SIG-M5 (cell line): ENCODE measurements around the gene SLC5A5.
"Not testable (repeated sequence)": the region's sequence is repeated elsewhere in the genome, so short reads cannot be mapped to it uniquely, and the experiment has no call there.

Experiments used
- DNase-seq: peaks from one replicate; lab custom pipeline; 2025; lab: John Stamatoyannopoulos, UW

SLC5A5 gene

DNA sequence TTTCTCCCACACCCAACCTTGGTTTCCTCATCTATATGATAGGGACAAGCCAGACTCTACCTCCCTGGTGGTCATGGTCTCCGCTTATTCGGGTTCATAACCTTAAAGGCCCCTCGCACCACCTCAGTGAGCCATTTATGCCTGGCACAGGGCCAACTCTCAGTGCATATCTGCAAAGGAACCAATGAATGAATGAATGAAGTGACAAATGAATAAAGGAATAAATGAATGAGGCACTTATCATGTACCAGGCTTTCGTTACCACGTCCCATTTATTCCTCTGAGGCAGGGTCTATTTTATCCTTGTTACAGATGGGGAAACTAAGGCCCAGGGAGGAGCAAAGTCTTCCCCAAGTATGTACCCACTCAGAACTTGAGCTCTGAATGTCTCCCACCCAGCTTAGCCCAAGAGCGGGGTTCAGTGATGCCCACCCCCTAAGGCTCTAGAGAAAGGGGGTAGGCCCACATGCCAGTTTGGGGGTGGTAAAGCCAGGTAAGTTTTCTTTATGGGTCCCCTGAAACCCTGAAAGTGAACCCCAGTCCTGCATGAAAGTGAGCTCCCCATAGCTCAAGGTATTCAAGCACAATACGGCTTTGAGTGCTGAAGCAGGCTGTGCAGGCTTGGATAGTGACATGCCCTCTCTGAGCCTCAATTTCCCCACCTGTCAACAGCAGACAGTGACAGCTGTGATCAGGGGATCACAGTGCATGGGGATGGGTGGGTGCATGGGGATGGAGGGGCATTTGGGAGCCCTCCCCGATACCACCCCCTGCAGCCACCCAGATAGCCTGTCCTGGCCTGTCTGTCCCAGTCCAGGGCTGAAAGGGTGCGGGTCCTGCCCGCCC lies 490 bp upstream of the SLC5A5 start:
- DNase-seq, result no peak

DNA sequence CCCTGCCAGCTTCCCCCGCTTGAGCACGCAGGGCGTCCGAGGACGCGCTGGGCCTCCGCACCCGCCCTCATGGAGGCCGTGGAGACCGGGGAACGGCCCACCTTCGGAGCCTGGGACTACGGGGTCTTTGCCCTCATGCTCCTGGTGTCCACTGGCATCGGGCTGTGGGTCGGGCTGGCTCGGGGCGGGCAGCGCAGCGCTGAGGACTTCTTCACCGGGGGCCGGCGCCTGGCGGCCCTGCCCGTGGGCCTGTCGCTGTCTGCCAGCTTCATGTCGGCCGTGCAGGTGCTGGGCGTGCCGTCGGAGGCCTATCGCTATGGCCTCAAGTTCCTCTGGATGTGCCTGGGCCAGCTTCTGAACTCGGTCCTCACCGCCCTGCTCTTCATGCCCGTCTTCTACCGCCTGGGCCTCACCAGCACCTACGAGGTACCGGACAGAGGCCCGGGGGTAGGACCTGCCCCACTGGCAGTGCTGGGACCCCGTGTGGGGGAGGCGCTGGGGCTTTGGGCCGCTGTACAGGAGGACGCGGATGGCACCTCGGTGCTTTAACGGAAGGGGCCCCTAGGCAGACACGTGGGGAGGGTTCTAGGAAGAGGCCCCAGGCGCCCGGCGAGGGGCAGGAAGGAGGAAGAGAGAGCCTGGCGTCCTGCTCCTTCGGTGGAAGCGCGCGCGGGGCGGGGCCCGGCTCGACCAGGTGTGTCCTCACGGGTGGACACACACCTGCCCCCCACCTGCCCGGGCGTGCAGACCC lies 681 bp downstream of the SLC5A5 start:
- no peak for DNase-seq

DNA sequence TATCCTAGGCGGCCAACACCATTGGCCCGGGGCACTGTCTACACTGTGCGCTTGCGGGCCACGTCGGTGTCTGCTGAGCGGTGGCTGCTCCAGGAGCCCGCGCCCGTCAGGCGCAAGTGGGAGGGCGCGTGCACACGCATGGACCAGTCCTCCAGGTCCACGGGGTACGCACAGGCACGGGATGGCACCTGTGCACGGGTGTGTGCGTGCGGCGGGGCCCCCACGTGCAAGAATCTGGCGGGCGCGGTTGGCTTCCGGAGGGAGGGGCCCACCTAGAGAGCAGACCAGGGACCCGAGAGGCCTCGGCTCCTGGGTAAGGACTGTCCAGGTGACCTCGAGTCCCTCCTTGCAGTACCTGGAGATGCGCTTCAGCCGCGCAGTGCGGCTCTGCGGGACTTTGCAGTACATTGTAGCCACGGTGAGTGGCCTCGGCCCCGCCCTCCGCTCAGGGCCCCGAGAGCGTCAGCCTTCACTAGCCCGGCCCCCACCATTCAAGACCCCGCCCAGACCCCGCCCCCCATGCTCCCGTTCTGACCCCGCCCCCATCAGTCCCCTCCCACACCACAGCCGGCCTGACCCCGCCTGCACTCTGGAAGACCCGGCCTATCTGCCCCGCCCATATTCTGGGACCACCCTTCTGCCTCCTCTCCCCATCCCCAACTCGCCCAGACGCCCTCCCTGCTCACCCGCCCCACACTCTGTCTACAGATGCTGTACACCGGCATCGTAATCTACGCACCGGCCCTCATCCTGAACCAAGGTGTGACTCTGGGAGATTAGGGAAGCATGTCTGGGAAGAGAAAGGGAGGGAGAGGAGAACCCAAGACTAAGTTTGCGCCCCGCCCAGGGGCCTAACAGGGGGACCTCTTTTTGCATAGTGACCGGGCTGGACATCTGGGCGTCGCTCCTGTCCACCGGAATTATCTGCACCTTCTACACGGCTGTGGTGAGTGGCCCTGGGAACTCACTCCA lies 2.3 kb downstream of the SLC5A5 start:
- DNase-seq, result no peak

DNA sequence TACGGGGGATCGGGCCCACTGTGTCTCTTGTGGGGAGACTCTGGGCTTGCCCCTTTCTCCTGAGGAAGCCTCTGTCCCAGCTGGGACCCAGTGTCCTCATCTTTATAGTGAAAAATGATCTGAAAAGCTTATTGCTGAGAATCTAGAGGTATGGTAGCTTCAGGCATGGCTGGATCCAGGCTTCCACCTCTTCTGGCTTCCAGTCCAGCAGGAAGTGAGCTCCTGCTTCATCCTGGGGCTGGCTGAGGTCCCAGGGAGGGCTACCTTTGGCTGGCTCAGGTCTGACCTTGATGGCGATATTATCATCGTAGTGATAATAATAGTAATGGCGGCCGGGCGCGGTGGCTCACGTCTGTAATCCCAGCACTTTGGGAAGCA lies 3.0 kb downstream of the SLC5A5 start:
- DNase-seq, result no peak

GRCh38 chr19:17877696-17878095 lies 6.0 kb downstream of the SLC5A5 start:
- no peak for DNase-seq

- no peak for DNase-seq
These were observed 7.7 kb downstream of the SLC5A5 start for GRCh38 chr19:17879466-17879865.

DNA sequence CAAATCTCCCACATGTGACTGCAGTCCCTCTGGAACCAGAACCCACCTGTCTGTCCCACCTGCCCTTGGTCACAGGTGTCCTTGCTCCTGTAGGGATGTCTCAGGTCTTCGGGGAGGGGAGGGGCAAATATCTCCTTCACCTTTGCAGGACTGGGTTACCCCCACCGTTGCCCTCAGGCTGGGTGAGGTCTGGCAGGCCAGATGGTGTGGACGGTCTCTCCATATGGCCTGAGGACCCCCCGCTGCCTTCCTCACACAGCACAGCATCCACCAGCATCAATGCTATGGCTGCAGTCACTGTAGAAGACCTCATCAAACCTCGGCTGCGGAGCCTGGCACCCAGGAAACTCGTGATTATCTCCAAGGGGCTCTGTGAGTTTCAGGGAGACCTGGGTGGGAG lies 10.0 kb downstream of the SLC5A5 start:
- DNase-seq, result no peak

DNA sequence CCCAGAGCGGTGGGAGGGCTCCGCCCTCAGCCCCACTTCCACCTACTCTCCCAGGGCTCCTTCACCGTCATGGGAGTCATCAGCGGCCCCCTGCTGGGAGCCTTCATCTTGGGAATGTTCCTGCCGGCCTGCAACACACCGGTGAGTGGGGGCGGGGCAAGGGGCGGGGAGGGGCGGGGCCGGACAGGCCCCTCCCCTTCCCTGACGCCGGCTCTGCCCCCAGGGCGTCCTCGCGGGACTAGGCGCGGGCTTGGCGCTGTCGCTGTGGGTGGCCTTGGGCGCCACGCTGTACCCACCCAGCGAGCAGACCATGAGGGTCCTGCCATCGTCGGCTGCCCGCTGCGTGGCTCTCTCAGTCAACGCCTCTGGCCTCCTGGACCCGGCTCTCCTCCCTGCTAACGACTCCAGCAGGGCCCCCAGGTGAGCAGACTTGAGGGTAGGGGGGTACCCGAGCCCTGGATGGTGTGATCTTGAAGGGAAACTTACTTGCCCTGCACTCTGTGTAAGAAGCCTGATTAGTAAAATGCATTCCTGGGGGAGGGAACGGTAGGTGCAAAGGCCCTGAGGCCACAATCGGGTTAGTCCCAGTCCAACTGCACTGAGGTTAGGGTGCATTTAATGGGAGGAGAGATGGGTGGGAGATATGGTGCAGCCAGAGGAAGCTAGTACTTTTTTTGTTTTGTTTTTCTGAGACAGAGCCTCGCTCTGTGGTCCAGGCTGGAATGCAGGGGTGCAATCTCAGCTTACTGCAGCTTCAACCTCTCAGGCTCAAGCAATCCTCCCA lies 12.1 kb downstream of the SLC5A5 start:
- no peak for DNase-seq

DNA sequence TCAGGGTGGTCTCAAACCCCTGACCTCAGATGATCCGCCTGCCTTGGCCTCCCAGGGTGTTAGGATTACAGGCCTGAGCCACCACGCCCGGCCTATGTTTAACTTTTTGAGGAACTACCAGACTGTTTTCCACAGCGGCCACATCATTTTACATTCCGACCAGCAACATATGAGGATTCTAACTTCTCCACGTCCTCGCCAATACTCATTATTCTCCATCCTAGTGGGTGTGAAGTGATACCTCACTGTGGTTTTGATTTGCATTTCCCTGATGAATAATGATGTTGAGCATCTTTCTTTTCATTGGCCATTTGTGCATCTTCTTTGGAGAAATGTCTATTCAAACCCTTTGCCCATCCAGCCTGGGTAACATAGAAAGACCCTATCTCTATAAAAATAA lies 14.8 kb downstream of the SLC5A5 start:
- no peak for DNase-seq

DNA sequence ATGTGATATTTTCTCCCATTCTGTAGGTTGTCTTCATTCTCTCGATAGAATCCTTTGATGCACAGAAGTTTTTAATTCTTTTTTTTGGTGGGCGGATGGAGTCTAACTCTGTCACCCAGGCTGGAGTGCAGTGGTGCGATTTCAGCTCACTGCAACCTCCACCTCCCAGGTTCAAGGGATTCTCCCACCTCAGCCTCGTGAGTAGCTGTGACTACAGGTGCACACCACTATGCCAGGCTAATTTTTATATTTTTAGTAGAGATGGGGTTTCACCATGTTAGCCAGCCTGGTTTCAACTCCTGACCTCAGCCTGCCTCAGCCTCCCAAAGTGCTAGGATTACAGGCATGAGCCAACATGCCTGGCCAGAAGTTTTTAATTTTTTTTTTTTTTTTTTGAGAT lies 15.5 kb downstream of the SLC5A5 start:
- DNase-seq, result not testable (repeated sequence)

DNA sequence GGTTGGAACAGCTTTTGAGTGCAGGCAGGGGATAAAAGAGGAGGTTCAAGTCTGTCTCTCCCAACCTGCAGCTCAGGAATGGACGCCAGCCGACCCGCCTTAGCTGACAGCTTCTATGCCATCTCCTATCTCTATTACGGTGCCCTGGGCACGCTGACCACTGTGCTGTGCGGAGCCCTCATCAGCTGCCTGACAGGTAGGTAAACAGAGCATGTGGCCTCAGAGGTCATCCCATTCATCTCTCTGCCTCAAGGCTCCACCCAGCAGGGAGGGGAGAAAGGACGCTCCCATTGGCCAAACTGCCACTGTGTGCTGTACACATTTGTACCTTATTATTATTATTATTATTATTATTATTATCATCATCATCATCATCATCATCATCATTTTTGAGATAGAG lies 16.5 kb downstream of the SLC5A5 start:
- no peak for DNase-seq

DNA sequence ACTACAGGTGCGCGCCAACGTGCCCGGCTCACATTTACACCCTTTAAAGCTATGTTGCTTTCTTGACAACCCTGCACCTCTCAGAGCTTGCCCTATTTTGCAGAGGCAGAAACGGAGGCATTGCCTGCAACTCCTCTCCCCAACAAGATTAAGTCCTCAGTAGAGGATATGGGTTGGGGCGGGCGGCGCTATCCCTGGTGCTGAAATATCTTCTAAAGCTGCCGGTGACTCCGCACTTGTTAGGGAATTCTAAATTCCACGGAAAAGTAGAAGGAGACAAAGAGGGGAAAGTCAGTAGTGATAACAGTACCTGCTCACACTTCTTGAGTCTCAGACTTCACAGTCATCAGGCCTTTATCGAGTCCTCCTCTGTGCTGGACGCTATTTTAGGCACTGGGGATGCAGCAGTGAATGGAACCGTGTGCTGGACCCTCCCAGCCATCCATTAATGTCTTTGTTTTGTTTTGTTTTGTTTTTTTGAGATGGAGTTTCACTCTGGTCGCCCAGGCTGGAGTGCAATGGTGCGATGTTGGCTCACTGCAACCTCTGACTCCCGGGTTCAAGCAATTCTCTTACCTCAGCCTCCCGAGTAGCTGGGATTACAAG lies 18.0 kb downstream of the SLC5A5 start:
- no peak for DNase-seq

- DNase-seq, result no peak
These were observed 22.0 kb downstream of the SLC5A5 start for GRCh38 chr19:17893766-17894165.

GRCh38 chr19:17902701-17903100 lies 31.0 kb downstream of the SLC5A5 start:
- DNase-seq, result no peak

DNA sequence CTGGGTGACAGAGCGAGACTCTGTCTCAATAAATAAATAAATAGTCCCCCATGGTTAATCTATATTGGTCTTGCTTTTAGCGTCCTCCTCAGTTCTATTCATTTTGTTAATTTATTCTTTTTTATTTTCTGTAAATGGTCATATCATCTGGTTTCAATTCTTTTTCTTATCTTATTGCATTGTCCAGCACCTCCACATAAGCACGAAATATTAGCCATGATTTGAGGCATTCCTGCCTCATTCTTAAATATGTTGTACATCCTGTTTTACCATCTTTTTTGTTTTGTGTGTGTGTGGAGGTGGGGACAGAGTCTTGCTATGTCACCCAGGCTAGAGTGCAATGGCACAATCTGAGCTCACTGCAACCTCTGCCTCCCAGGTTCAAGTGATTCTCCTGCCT lies 36.5 kb downstream of the SLC5A5 start:
- DNase-seq, result no peak

DNA sequence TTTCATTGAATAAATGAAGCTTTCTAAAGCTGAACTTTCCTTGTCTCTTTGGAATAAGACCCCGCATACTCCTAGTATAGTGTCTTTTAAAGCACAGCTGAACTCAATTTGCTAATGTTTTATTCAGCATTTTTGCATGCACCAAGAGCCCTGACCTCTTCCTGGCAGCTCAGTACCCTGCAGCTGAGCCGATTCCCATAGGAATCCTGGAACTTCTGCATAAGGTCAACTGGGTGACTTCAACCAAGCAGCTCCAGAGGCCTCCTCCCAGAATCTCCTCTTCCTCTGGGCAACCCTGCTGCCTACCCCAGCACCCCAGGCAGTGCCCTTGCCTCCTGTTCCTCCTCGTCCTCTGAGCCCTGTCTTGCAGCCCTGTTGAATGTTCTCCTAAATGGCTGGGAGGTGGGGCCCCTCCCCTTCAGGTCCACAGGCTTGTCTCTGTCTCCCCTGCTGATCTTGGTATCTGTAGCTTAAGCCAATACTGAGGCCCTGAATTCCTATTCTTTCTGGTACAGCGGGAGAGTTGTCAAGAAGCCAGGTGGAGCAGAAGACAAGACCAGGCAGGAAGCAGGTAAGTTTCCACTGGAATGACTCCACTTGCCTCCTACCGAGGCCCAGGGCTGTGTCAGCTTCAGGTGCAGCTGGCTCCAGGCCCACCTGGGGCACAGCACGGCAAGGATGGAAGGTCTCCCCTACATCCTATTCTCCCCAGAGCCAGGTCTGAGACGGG lies 37.4 kb downstream of the SLC5A5 start:
- DNase-seq, result no peak

DNA sequence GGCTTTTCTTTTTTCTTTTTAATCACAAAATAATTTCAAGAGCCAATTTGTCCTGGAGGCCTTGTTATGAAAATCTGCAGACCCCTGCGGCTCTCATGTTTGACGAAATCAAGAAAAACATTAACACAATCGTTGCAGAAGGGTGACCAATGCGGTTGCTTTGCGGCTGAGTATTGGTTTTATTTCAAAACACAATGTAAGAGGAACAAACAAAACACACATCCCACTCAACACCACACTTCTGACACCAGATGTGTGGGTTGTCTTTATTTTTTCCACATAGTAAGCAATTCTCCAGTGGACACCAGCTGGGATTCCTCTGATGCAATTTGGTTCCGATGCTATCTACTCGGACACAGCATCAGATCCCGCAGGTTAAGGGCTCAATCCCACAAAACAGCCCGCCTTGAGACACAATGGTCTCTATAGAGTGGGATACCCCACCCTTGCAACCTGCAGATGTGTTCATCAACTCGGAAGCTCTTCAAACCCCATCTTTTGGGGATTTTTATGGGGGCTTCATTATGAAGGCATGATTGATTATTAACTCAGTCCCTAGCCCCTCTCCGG lies 39.1 kb downstream of the SLC5A5 start:
- no peak for DNase-seq

DNA sequence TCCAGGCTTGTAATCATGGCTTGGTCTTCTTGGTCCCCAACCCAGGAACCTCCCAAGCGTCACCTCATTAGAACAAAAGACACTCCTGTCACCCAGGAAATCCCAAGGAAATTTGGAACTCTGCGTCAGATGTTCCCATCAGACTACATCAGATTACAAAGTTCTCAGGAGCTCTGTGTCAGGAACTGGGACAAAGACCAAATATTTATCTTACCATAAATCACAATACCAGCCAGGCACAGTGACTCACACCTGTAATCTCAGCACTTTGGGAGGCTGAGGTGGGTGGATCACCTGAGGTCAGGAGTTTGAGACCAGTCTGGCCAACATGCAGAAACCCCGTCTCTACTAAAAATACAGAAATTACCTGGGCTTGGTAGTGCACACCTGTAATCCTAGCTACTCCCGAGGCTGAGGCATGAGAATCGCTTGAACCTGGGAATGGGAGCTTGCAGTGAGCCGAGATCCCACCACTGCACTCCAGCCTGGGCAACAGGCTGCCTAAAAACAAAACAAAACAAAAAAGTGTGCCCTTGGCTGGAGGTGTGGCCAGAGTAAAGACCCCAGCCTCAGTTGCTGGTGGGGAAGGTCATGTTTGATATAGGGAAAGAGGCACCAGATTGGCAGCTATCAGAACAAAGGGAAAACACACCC lies 44.3 kb downstream of the SLC5A5 start:
- DNase-seq, result no peak

DNA sequence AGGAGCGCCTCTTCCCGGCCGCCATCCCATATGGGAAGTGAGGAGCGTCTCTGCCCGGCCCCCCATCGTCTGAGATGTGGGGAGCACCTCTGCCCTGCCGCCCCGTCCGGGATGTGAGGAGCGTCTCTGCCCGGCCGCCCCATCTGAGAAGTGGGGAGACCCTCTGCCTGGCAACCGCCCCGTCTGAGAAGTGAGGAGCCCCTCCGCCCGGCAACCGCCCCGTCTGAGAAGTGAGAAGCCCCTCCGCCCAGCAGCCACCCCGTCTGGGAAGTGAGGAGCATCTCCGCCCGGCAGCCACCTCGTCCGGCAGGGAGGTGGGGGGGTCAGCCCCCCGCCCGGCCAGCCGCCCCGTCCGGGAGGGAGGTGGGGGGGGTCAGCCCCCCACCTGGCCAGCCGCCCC lies 46.4 kb downstream of the SLC5A5 start:
- DNase-seq, result not testable (repeated sequence)

DNA sequence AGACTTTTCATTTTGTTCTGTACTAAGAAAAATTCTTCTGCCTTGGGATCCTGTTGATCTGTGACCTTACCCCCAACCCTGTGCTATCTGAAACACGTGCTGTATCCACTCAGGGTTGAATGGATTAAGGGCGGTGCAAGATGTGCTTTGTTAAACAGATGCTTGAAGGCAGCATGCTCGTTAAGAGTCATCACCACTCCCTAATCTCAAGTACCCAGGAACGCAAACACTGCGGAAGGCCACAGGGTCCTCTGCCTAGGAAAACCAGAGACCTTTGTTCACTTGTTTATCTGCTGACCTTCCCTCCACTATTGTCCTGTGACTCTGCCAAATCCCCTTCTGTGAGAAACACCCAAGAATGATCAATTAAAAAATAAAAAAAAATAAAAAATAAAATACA lies 47.4 kb downstream of the SLC5A5 start:
- DNase-seq, result not testable (repeated sequence)
